ENCODE measurements around the gene SELPLG. TPM values are rescaled to one million over a fixed set of nuclear protein-coding genes. Genes with fewer than 3 reads are reported as not detected.

Gene SELPLG
- total and polyA plus RNA-seq, 4 experiments from 2014 or later, result 175 to 781 (median 330) TPM

DNA sequence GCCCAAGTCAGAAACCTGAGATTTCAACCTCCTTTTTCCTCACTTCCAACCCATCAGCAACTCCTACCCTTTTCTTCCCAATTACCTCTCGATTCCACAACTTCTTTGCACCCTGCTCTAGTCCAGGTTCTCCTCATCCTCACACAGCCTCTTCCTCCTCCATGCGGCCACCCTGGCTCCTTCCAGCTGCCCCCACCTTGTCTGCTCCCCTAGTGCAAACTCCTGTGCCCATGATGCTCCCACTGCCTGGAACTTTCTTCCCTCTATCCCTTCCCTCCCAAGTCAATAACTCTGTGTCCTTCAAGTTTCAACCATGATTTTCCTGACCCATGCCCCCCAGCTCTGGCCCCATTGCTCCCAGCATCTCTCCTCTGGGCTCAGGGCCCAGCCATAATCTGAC, 17.3 kb downstream of the SELPLG start:
- H3K27ac Mint-ChIP-seq, result peak overlapping the region; percentile 92 to 99 (median 96)
- CTCF ChIA-PET (ENCODE audit: partially characterized antibody), result interaction anchor here (1.0 to 13.8 kb wide), 9 partner anchors 8 to 187 kb away, joined by 3 to 463 read pairs (median 64); partner anchors contain the start of genes ISCU, SART3 and SELPLG
- H3K27ac ChIP-seq (ENCODE audit: low read depth, low read length), result peak overlapping the region; percentile 78
- H3K4me1 Mint-ChIP-seq, result peaks cover 41 to 71% (median 59%) of the 10 kb centered on the region in 4 donors
- H3K9me3 ChIP-seq (ENCODE audit: control insufficient read depth in 1 of 2, low read length in 2 of 2), result no peaks in the 10 kb centered on the region
- no peak overlapping the region for H3K4me3 ChIP-seq (ENCODE audit: low read length in 2 of 2)
- H3K4me3 Mint-ChIP-seq, result peak overlapping the region in 3 of 8 donors; percentile 69 to 86 (median 73)
- H3K36me3 ChIP-seq (ENCODE audit: insufficient read depth, low read length), result peaks cover 10% of the 10 kb centered on the region
- peaks cover 31 to 44% of the 10 kb centered on the region in 2 donors for H3K36me3 Mint-ChIP-seq
- POLR2A ChIA-PET (ENCODE audit: partially characterized antibody), result interaction anchor here (1.0 to 9.9 kb wide), 10 partner anchors 15 to 187 kb away, joined by 3 to 310 read pairs (median 12); partner anchors contain the start of genes CORO1C, ISCU, SART3 and SELPLG
- no peaks in the 10 kb centered on the region for H3K27me3 ChIP-seq (ENCODE audit: insufficient read depth, low read length)
- H3K4me1 ChIP-seq (ENCODE audit: insufficient read depth, low read length), result peaks cover 44% of the 10 kb centered on the region
- no peaks in the 10 kb centered on the region for H3K27me3 Mint-ChIP-seq
- intact Hi-C loops (cut with micrococcal nuclease), result loop anchor here (5.0 kb wide), 1 partner anchor 116 kb away; the partner anchor contains the start of gene CORO1C
- DNase-seq, result peak in 1 of 5 donors; percentile 23
- H3K9me3 Mint-ChIP-seq, result peaks cover 0 to 11% (median 1%) of the 10 kb centered on the region in 8 donors

GRCh38 chr12:108615918-108616317, 17.8 kb downstream of the SELPLG start:
- Histone ChIP-seq H3K36me3 (ENCODE audit: insufficient read depth, low read length) (peaks cover 6% of the 10 kb centered on the region), H3K27ac (ENCODE audit: low read depth, low read length) (peak overlapping the region; percentile 78), H3K4me3 (ENCODE audit: low read length in 2 of 2) (no peak overlapping the region), H3K9me3 (ENCODE audit: control insufficient read depth in 1 of 2, low read length in 2 of 2) (no peaks in the 10 kb centered on the region), H3K27me3 (ENCODE audit: insufficient read depth, low read length) (no peaks in the 10 kb centered on the region), H3K4me1 (ENCODE audit: insufficient read depth, low read length) (peaks cover 40% of the 10 kb centered on the region)
- H3K4me3 Mint-ChIP-seq, result peak overlapping the region in 1 of 8 donors; percentile 73
- POLR2A ChIA-PET (ENCODE audit: partially characterized antibody), result interaction anchor here (1.2 to 9.9 kb wide), 6 partner anchors 15 to 74 kb away, joined by 3 to 310 read pairs (median 18); partner anchors contain the start of genes ISCU, SART3 and SELPLG
- peaks cover 0 to 11% (median 1%) of the 10 kb centered on the region in 8 donors for H3K9me3 Mint-ChIP-seq
- H3K4me1 Mint-ChIP-seq, result peaks cover 38 to 67% (median 55%) of the 10 kb centered on the region in 4 donors
- peak overlapping the region; percentile 87 to 99 (median 96) for H3K27ac Mint-ChIP-seq
- CTCF ChIA-PET (ENCODE audit: partially characterized antibody), result interaction anchor here (1.0 to 13.8 kb wide), 7 partner anchors 15 to 187 kb away, joined by 3 to 463 read pairs (median 67); partner anchors contain the start of genes ISCU, SART3 and SELPLG
- intact Hi-C loops (cut with micrococcal nuclease), result loop anchor here (5.0 kb wide), 1 partner anchor 116 kb away; the partner anchor contains the start of gene CORO1C
- no peak for DNase-seq
- peaks cover 27 to 40% of the 10 kb centered on the region in 2 donors for H3K36me3 Mint-ChIP-seq
- H3K27me3 Mint-ChIP-seq, result no peaks in the 10 kb centered on the region

DNA sequence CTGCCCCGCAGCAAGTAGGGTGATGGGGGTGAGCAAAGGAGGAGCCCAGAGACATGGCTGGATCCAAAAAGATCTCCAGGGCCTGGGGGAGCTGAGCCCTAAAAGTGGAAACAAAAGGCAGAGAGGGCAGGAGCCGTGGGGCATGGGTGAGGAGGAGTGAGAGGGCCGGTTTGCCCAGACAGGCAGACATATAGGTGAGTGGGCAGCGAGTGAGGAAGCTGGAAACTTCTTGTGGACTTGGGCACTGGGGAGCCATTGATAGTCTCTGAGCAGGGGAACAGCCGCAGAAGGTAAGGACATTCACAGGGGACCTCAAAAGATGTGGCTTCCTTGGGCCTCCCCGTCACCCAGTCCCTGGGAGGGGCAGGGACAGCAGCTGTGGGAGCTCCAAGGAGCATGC, 19.1 kb downstream of the SELPLG start:
- CTCF ChIA-PET (ENCODE audit: partially characterized antibody), result interaction anchor here (1.1 to 13.8 kb wide), 3 partner anchors 19 to 188 kb away, joined by 3 to 463 read pairs (median 339); partner anchors contain the start of genes ISCU, SART3 and SELPLG
- no peak overlapping the region for H3K4me3 Mint-ChIP-seq
- Histone ChIP-seq H3K9me3 (ENCODE audit: control insufficient read depth in 1 of 2, low read length in 2 of 2) (no peaks in the 10 kb centered on the region), H3K27me3 (ENCODE audit: insufficient read depth, low read length) (no peaks in the 10 kb centered on the region), H3K4me3 (ENCODE audit: low read length in 2 of 2) (no peak overlapping the region), H3K36me3 (ENCODE audit: insufficient read depth, low read length) (no peaks in the 10 kb centered on the region), H3K27ac (ENCODE audit: low read depth, low read length) (no peak overlapping the region), H3K4me1 (ENCODE audit: insufficient read depth, low read length) (peaks cover 32% of the 10 kb centered on the region)
- POLR2A ChIA-PET (ENCODE audit: partially characterized antibody), result interaction anchor here (1.0 to 5.9 kb wide), 3 partner anchors 19 to 50 kb away, joined by 3 to 135 read pairs (median 22); partner anchors contain the start of genes ISCU, SART3 and SELPLG
- peak overlapping the region; percentile 6 to 99 (median 76) for H3K27ac Mint-ChIP-seq
- H3K9me3 Mint-ChIP-seq, result peaks cover 0 to 11% (median 1%) of the 10 kb centered on the region in 8 donors
- no peaks in the 10 kb centered on the region for H3K27me3 Mint-ChIP-seq
- DNase-seq, result peak in 1 of 5 donors; percentile 27
- intact Hi-C loops (cut with micrococcal nuclease), result loop anchor here (5.0 kb wide), 2 partner anchors 33 to 118 kb away; partner anchors contain the start of gene CORO1C
- H3K36me3 Mint-ChIP-seq, result peaks cover 21 to 29% of the 10 kb centered on the region in 2 donors
- peaks cover 34 to 55% (median 48%) of the 10 kb centered on the region in 4 donors for H3K4me1 Mint-ChIP-seq

DNA sequence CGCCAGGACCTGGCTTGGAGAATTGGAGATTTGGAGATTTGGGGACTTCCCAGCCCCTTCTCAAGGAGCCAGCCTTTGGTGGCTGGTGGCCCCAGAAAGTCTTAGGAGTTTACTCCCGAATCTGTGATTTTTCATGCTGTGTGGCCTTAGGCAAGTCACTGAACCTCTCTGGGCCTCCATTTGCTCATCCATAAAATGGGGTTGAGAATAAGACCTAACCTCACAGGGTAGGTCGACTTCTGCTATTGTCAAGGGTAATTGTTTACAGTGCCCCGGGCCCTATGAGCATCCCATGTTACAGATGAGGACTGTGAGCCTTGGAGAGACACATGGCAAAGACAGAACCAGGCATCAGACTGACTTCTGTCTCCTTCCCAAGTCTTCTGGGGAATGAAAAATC, 19.7 kb downstream of the SELPLG start:
- Mint-ChIP-seq H3K4me1 (peaks cover 31 to 49% (median 44%) of the 10 kb centered on the region in 4 donors), H3K36me3 (peaks cover 19 to 24% of the 10 kb centered on the region in 2 donors), H3K27me3 (no peaks in the 10 kb centered on the region), H3K4me3 (no peak overlapping the region), H3K9me3 (peaks cover 0 to 11% (median 1%) of the 10 kb centered on the region in 8 donors), H3K27ac (peak overlapping the region in 5 of 7 donors; percentile 58 to 99 (median 83))
- ChIA-PET CTCF (ENCODE audit: partially characterized antibody) (interaction anchor here (1.1 to 13.8 kb wide), 3 partner anchors 20 to 189 kb away, joined by 3 to 463 read pairs (median 339); partner anchors contain the start of genes ISCU, SART3 and SELPLG), POLR2A (ENCODE audit: partially characterized antibody) (interaction anchor here (1.0 to 5.9 kb wide), 3 partner anchors 20 to 49 kb away, joined by 3 to 135 read pairs (median 22); partner anchors contain the start of genes ISCU, SART3 and SELPLG)
- no peak overlapping the region for H3K4me3 ChIP-seq (ENCODE audit: low read length in 2 of 2)
- no peaks in the 10 kb centered on the region for H3K9me3 ChIP-seq (ENCODE audit: control insufficient read depth in 1 of 2, low read length in 2 of 2)
- H3K4me1 ChIP-seq (ENCODE audit: insufficient read depth, low read length), result peaks cover 28% of the 10 kb centered on the region
- no peak overlapping the region for H3K27ac ChIP-seq (ENCODE audit: low read depth, low read length)
- intact Hi-C loops (cut with micrococcal nuclease), result loop anchor here (5.0 kb wide), 1 partner anchor 33 kb away; no protein-coding TSS in a partner anchor
- H3K36me3 ChIP-seq (ENCODE audit: insufficient read depth, low read length), result no peaks in the 10 kb centered on the region
- H3K27me3 ChIP-seq (ENCODE audit: insufficient read depth, low read length), result no peaks in the 10 kb centered on the region
- DNase-seq, result no peak

DNA sequence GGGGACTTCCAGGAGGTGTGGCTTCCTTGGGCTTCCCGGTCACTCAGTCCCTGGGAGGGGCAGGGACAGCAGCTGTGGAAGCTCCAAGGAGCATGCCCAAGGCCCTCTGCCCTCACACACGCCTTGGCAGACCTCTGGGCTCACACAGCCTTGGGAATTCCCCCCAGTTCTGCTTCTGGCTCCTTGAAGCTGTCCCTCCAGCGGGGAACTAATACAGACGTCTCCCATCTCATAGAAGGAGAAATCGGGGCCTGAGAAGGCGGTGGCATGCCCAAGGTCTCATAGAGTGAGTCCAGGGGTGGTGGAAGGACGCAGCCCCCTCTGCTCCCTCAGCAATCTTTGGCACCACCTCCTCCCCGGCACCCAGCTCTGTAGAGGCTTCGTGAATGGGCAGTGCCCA, 20.1 kb downstream of the SELPLG start:
- H3K27me3 ChIP-seq (ENCODE audit: insufficient read depth, low read length), result no peaks in the 10 kb centered on the region
- no peaks in the 10 kb centered on the region for H3K27me3 Mint-ChIP-seq
- DNase-seq, result no peak
- peak overlapping the region in 3 of 7 donors; percentile 13 to 99 (median 42) for H3K27ac Mint-ChIP-seq
- ChIA-PET CTCF (ENCODE audit: partially characterized antibody) (interaction anchor here (0.6 to 13.8 kb wide), 3 partner anchors 20 to 46 kb away, joined by 3 to 463 read pairs (median 339); partner anchors contain the start of genes ISCU, SART3 and SELPLG), POLR2A (ENCODE audit: partially characterized antibody) (interaction anchor here (1.0 kb wide), 1 partner anchor 20 kb away, joined by 3 read pairs; the partner anchor contains the start of gene SELPLG)
- peaks cover 19 to 22% of the 10 kb centered on the region in 2 donors for H3K36me3 Mint-ChIP-seq
- H3K27ac ChIP-seq (ENCODE audit: low read depth, low read length), result no peak overlapping the region
- H3K4me1 ChIP-seq (ENCODE audit: insufficient read depth, low read length), result peaks cover 23% of the 10 kb centered on the region
- peaks cover 0 to 11% (median 1%) of the 10 kb centered on the region in 8 donors for H3K9me3 Mint-ChIP-seq
- intact Hi-C loops (cut with micrococcal nuclease), result loop anchor here (2.0 to 5.0 kb wide), 2 partner anchors 34 to 337 kb away; no protein-coding TSS in a partner anchor
- no peak overlapping the region for H3K4me3 ChIP-seq (ENCODE audit: low read length in 2 of 2)
- H3K4me1 Mint-ChIP-seq, result peaks cover 29 to 45% (median 40%) of the 10 kb centered on the region in 4 donors
- no peaks in the 10 kb centered on the region for H3K36me3 ChIP-seq (ENCODE audit: insufficient read depth, low read length)
- no peaks in the 10 kb centered on the region for H3K9me3 ChIP-seq (ENCODE audit: control insufficient read depth in 1 of 2, low read length in 2 of 2)
- H3K4me3 Mint-ChIP-seq, result no peak overlapping the region

DNA sequence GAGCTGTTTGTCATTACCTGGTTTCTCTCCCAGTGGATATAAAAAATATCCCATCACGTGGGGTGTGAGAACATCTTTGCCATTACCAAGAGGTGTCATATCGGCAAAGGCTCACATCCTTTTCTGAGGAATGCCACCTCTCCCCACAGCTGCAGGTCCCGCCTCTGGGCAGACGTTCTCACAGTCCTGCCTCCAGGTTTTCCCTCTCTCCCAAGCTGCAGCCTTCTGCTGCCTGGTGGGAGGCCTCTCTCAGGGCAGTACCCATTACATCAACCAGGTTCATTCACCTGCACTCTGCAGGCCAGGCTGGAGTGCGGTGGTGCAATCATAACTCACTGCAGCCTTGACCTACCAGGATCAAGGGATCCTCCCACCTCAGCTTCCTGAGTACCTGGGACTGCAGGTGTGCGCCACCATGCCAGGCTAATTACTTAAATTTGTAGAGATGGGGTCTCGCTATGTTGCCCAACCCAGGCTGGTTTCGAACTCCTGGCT, 20.9 kb downstream of the SELPLG start:
- Mint-ChIP-seq H3K4me3 (no peak overlapping the region), H3K36me3 (peaks cover 18 to 19% of the 10 kb centered on the region in 2 donors), H3K27ac (peak overlapping the region in 3 of 7 donors; percentile 36 to 59 (median 53)), H3K4me1 (peaks cover 22 to 38% (median 34%) of the 10 kb centered on the region in 4 donors), H3K9me3 (peaks cover 0 to 11% (median 1%) of the 10 kb centered on the region in 8 donors), H3K27me3 (no peaks in the 10 kb centered on the region)
- Histone ChIP-seq H3K36me3 (ENCODE audit: insufficient read depth, low read length) (no peaks in the 10 kb centered on the region), H3K4me1 (ENCODE audit: insufficient read depth, low read length) (peaks cover 16% of the 10 kb centered on the region), H3K4me3 (ENCODE audit: low read length in 2 of 2) (no peak overlapping the region), H3K9me3 (ENCODE audit: control insufficient read depth in 1 of 2, low read length in 2 of 2) (no peaks in the 10 kb centered on the region), H3K27ac (ENCODE audit: low read depth, low read length) (no peak overlapping the region), H3K27me3 (ENCODE audit: insufficient read depth, low read length) (no peaks in the 10 kb centered on the region)
- ChIA-PET POLR2A (ENCODE audit: partially characterized antibody) (interaction anchor here (0.9 to 1.1 kb wide), 3 partner anchors 15 to 44 kb away, joined by 3 to 7 read pairs (median 4); partner anchors contain the start of gene SELPLG), CTCF (ENCODE audit: partially characterized antibody) (interaction anchor here (0.6 to 13.8 kb wide), 9 partner anchors 21 to 191 kb away, joined by 3 to 463 read pairs (median 10); partner anchors contain the start of genes ISCU, SART3 and SELPLG)
- intact Hi-C loops (cut with micrococcal nuclease), result loop anchor here (1.0 to 5.0 kb wide), 3 partner anchors 34 to 338 kb away; no protein-coding TSS in a partner anchor
- no peak for DNase-seq

All from CD4-positive, alpha-beta memory T cell (primary cell).